ENCODE results near the gene CFHR1. TPM values are rescaled to one million over a fixed set of nuclear protein-coding genes. Genes with fewer than 3 reads are reported as not detected.

Gene CFHR1
- total RNA-seq, 2 experiments from 2014 or later = not detected

Other genes with a start within 250 kb of the CFHR1 start
- gene KCNT2, start 211.3 kb upstream of the CFHR1 start, total RNA-seq = not detected
- 1 to 10 TPM; 2.5 to 2.7 TPM for gene CFH, start 167.7 kb upstream of the CFHR1 start, total RNA-seq
- gene CFHR3, start 44.9 kb upstream of the CFHR1 start, total RNA-seq = not detected
- gene CFHR4, start 68.3 kb downstream of the CFHR1 start, total RNA-seq = not detected
- not detected for gene CFHR2, start 124.0 kb downstream of the CFHR1 start, total RNA-seq
- gene CFHR5, start 157.8 kb downstream of the CFHR1 start, total RNA-seq = not detected
- not detected for gene F13B, start 247.5 kb downstream of the CFHR1 start, total RNA-seq